ENCODE measurements around the gene GOLIM4. TPM values are rescaled to one million over a fixed set of nuclear protein-coding genes. Genes with fewer than 3 reads are reported as not detected.
"Not testable (repeated sequence)": the region's sequence is repeated elsewhere in the genome, so short reads cannot be mapped to it uniquely, and the experiment has no call there.

GOLIM4 gene
- total RNA-seq, 2 experiments from 2014 or later, result 1.7 to 1.9 TPM

GRCh38 chr3:168040607-168041208, 55.0 kb downstream of the GOLIM4 start:
- no peak for DNase-seq
- no peaks in the 10 kb centered on the region for H3K36me3 Mint-ChIP-seq (ENCODE audit: low read depth)
- ChIA-PET POLR2A (no interaction called here), CTCF (interaction anchor here (0.8 to 2.1 kb wide), 4 partner anchors 12 to 165 kb away, joined by 3 to 8 read pairs (median 4); no protein-coding TSS in a partner anchor)
- H3K27me3 Mint-ChIP-seq, result no peaks in the 10 kb centered on the region
- no peak overlapping the region for H3K27ac Mint-ChIP-seq
- H3K9me3 Mint-ChIP-seq, result no peaks in the 10 kb centered on the region
- H3K4me1 Mint-ChIP-seq, result no peaks in the 10 kb centered on the region
- no peak overlapping the region for H3K4me3 Mint-ChIP-seq

GRCh38 chr3:168037020-168037419, 58.7 kb downstream of the GOLIM4 start:
- CTCF ChIA-PET, result interaction anchor here (0.6 kb wide), 1 partner anchor 74 kb away, joined by 4 read pairs; no protein-coding TSS in a partner anchor

GRCh38 chr3:168036619-168037018, 59.1 kb downstream of the GOLIM4 start:
- Mint-ChIP-seq H3K9me3 (no peaks in the 10 kb centered on the region), H3K27me3 (no peaks in the 10 kb centered on the region), H3K4me1 (no peaks in the 10 kb centered on the region), H3K36me3 (ENCODE audit: low read depth) (no peaks in the 10 kb centered on the region), H3K4me3 (no peak overlapping the region), H3K27ac (no peak overlapping the region)
- CTCF ChIA-PET, result no interaction called here
- POLR2A ChIA-PET, result no interaction called here
- no peak for DNase-seq

More at GRCh38 chr3:168037020-168037419, 58.7 kb downstream of the GOLIM4 start:
- no peak for DNase-seq
- no peaks in the 10 kb centered on the region for H3K36me3 Mint-ChIP-seq (ENCODE audit: low read depth)
- no peaks in the 10 kb centered on the region for H3K4me1 Mint-ChIP-seq
- H3K9me3 Mint-ChIP-seq, result no peaks in the 10 kb centered on the region
- POLR2A ChIA-PET, result no interaction called here
- H3K27me3 Mint-ChIP-seq, result no peaks in the 10 kb centered on the region
- H3K27ac Mint-ChIP-seq, result no peak overlapping the region
- H3K4me3 Mint-ChIP-seq, result no peak overlapping the region

- Mint-ChIP-seq H3K27me3 (peaks cover 2% of the 10 kb centered on the region), H3K36me3 (ENCODE audit: low read depth) (no peaks in the 10 kb centered on the region), H3K27ac (no peak overlapping the region), H3K4me1 (no peaks in the 10 kb centered on the region), H3K4me3 (no peak overlapping the region), H3K9me3 (no peaks in the 10 kb centered on the region)
- no peak for DNase-seq
- POLR2A ChIA-PET, result no interaction called here
- CTCF ChIA-PET, result no interaction called here
These were observed 61.4 kb downstream of the GOLIM4 start for GRCh38 chr3:168034152-168034928.

GRCh38 chr3:168030577-168030976, 65.1 kb downstream of the GOLIM4 start:
- DNase-seq, result no peak
- POLR2A ChIA-PET, result no interaction called here
- Mint-ChIP-seq H3K27ac (no peak overlapping the region), H3K4me3 (no peak overlapping the region), H3K27me3 (peaks cover 2% of the 10 kb centered on the region), H3K9me3 (no peaks in the 10 kb centered on the region), H3K4me1 (peaks cover 11% of the 10 kb centered on the region), H3K36me3 (ENCODE audit: low read depth) (peaks cover 4% of the 10 kb centered on the region)
- CTCF ChIA-PET, result no interaction called here

- ChIA-PET POLR2A (no interaction called here), CTCF (interaction anchor here (2.2 kb wide), 1 partner anchor 11 kb away, joined by 8 read pairs; no protein-coding TSS in a partner anchor)
- no peak overlapping the region for H3K4me3 Mint-ChIP-seq
- H3K36me3 Mint-ChIP-seq (ENCODE audit: low read depth), result peaks cover 4% of the 10 kb centered on the region
- no peak overlapping the region for H3K27ac Mint-ChIP-seq
- peaks cover 20% of the 10 kb centered on the region for H3K4me1 Mint-ChIP-seq
- DNase-seq, result no peak
- no peaks in the 10 kb centered on the region for H3K9me3 Mint-ChIP-seq
- H3K27me3 Mint-ChIP-seq, result peaks cover 2% of the 10 kb centered on the region
These were observed 66.0 kb downstream of the GOLIM4 start for GRCh38 chr3:168029705-168030104.

- peaks cover 2% of the 10 kb centered on the region for H3K27me3 Mint-ChIP-seq
- POLR2A ChIA-PET, result no interaction called here
These were observed 67.6 kb downstream of the GOLIM4 start for GRCh38 chr3:168028086-168028485.

GRCh38 chr3:168026764-168027163, 69.0 kb downstream of the GOLIM4 start:
- ChIA-PET CTCF (no interaction called here), POLR2A (no interaction called here)
- Mint-ChIP-seq H3K4me3 (no peak overlapping the region), H3K27ac (no peak overlapping the region), H3K36me3 (ENCODE audit: low read depth) (peaks cover 9% of the 10 kb centered on the region), H3K4me1 (peaks cover 46% of the 10 kb centered on the region), H3K9me3 (no peaks in the 10 kb centered on the region), H3K27me3 (peaks cover 2% of the 10 kb centered on the region)
- no peak for DNase-seq

More at GRCh38 chr3:168028086-168028485, 67.6 kb downstream of the GOLIM4 start:
- peaks cover 36% of the 10 kb centered on the region for H3K4me1 Mint-ChIP-seq
- CTCF ChIA-PET, result interaction anchor here (2.2 kb wide), 1 partner anchor 13 kb away, joined by 8 read pairs; no protein-coding TSS in a partner anchor
- no peaks in the 10 kb centered on the region for H3K9me3 Mint-ChIP-seq
- peaks cover 9% of the 10 kb centered on the region for H3K36me3 Mint-ChIP-seq (ENCODE audit: low read depth)
- no peak overlapping the region for H3K27ac Mint-ChIP-seq
- DNase-seq, result no peak
- H3K4me3 Mint-ChIP-seq, result no peak overlapping the region

GRCh38 chr3:168025076-168025475, 70.6 kb downstream of the GOLIM4 start:
- Mint-ChIP-seq H3K27ac (peak overlapping the region; percentile 76), H3K36me3 (ENCODE audit: low read depth) (peaks cover 9% of the 10 kb centered on the region), H3K4me1 (peaks cover 46% of the 10 kb centered on the region), H3K4me3 (no peak overlapping the region), H3K9me3 (no peaks in the 10 kb centered on the region), H3K27me3 (peaks cover 2% of the 10 kb centered on the region)
- CTCF ChIA-PET, result no interaction called here
- POLR2A ChIA-PET, result no interaction called here
- DNase-seq, result no peak

GRCh38 chr3:168024537-168024941, 71.2 kb downstream of the GOLIM4 start:
- H3K9me3 Mint-ChIP-seq, result no peaks in the 10 kb centered on the region
- peaks cover 46% of the 10 kb centered on the region for H3K4me1 Mint-ChIP-seq
- ChIA-PET CTCF (no interaction called here), POLR2A (no interaction called here)
- H3K36me3 Mint-ChIP-seq (ENCODE audit: low read depth), result peaks cover 9% of the 10 kb centered on the region
- peak; percentile 40 for DNase-seq
- H3K27me3 Mint-ChIP-seq, result no peaks in the 10 kb centered on the region
- no peak overlapping the region for H3K4me3 Mint-ChIP-seq
- peak overlapping the region; percentile 76 for H3K27ac Mint-ChIP-seq

GRCh38 chr3:168021737-168022450, 73.8 kb downstream of the GOLIM4 start:
- ChIA-PET CTCF (no interaction called here), POLR2A (no interaction called here)
- Mint-ChIP-seq H3K36me3 (ENCODE audit: low read depth) (peaks cover 9% of the 10 kb centered on the region), H3K9me3 (no peaks in the 10 kb centered on the region), H3K4me1 (peaks cover 43% of the 10 kb centered on the region), H3K27me3 (no peaks in the 10 kb centered on the region), H3K27ac (no peak overlapping the region), H3K4me3 (no peak overlapping the region)
- DNase-seq, result no peak

- CTCF ChIA-PET; H3K27ac Mint-ChIP-seq; H3K4me3 Mint-ChIP-seq; POLR2A ChIA-PET; H3K9me3 Mint-ChIP-seq; DNase-seq; H3K36me3 Mint-ChIP-seq (ENCODE audit: low read depth); H3K4me1 Mint-ChIP-seq; H3K27me3 Mint-ChIP-seq: not testable (repeated sequence)
These were observed 84.4 kb downstream of the GOLIM4 start for GRCh38 chr3:168011280-168011679.

- no peak overlapping the region for H3K27ac Mint-ChIP-seq
- no peak for DNase-seq
- no peaks in the 10 kb centered on the region for H3K9me3 Mint-ChIP-seq
- H3K36me3 Mint-ChIP-seq (ENCODE audit: low read depth), result no peaks in the 10 kb centered on the region
- ChIA-PET CTCF (no interaction called here), POLR2A (no interaction called here)
- no peaks in the 10 kb centered on the region for H3K27me3 Mint-ChIP-seq
- H3K4me3 Mint-ChIP-seq, result no peak overlapping the region
- H3K4me1 Mint-ChIP-seq, result no peaks in the 10 kb centered on the region
These were observed 89.1 kb downstream of the GOLIM4 start for GRCh38 chr3:168006584-168006983.

Data from activated CD4-positive, alpha-beta memory T cell treated with anti-CD3 and anti-CD28 coated beads, Interleukin-2, amount 10 ng/mL, durations not matched to agents 7 days and 5 days (primary cell).